NK-92 treated with Interleukin-12 subunit alpha and Interleukin-12 subunit beta, amount 100 ng/mL, for 24 hours (cell line): ENCODE measurements around the gene ACKR2.

ENCODE experiments used
- DNase-seq: peaks from one replicate; lab custom pipeline; 2025; lab: John Stamatoyannopoulos, UW

The ACKR2 gene, protein sequence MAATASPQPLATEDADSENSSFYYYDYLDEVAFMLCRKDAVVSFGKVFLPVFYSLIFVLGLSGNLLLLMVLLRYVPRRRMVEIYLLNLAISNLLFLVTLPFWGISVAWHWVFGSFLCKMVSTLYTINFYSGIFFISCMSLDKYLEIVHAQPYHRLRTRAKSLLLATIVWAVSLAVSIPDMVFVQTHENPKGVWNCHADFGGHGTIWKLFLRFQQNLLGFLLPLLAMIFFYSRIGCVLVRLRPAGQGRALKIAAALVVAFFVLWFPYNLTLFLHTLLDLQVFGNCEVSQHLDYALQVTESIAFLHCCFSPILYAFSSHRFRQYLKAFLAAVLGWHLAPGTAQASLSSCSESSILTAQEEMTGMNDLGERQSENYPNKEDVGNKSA

DNA sequence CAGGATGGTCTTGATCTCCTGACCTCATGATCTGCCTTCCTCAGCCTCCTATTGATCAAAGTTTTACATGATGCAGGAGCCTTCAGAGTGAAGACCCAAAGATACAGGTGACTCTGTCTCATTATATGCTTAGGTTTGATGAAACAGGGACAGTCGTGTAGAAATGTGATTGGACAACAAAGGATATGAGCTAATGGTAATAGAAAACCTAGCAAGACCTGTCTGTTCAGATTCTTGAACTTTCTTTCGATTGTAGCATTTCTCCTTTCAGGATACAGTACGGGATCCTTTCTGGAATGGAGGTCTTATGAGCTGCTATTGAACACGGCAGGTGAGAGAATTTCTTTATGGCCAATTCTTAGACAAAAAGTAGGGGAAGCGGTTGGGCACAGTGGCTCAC is at the start of gene ACKR2:
Gene ACKR2, plus strand, starts transcription at position 244 of the 400 bp plus-strand sequence. CDS start 55,058 bp downstream, outside the sequence.
- no peak for DNase-seq

DNA sequence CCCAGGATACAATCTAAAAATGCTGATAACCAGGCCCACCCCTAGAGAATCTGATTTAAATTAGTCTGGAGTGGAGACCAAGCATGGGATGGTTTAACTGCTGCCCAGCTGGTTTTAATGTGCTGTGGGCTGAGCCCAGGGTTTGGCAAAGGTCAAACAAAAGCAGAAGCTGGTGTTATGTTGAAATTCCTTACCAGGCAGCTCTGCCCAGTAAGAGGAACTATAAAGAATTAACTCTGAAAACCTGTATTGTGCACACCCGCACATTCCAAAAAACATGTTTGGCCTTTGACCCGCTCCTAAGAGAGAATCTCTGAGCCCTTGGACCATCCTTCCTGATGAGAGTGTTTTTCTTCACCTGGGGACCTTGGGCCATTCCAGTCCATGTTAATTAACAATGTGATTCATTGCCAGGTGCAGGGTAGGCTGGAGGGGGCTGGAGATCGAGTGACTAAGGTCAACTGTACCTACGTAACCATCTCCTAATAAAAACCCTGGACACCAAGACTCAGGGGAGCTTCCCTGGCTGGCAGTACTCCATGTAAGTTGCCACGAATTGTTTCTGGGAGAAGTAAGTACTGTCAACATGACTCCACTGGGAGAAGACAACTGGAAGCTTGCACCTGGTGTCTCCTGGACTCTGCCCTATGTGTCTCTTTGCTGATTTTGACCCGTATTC is 47.1 kb upstream of the ACKR2 start:
- no peak for DNase-seq

DNA sequence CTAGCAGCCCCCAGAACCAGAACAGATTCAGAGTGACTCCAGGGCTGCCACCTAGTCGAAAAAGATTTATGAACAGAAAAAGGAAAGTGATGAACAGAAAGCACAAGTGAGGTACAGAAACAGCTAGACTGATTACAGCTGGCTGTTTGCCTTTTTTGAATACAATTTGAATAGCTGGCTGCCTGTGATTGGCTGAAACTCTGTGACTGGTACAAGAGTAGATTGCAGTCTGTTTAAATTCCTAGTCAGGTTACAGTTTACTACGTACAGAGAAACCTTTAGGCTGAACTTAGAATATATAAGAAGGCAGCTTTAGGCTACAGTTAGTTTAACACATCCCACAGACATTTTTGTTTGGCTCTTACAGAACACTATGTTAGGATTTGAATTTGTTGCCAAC is 46.2 kb upstream of the ACKR2 start:
- no peak for DNase-seq

DNA sequence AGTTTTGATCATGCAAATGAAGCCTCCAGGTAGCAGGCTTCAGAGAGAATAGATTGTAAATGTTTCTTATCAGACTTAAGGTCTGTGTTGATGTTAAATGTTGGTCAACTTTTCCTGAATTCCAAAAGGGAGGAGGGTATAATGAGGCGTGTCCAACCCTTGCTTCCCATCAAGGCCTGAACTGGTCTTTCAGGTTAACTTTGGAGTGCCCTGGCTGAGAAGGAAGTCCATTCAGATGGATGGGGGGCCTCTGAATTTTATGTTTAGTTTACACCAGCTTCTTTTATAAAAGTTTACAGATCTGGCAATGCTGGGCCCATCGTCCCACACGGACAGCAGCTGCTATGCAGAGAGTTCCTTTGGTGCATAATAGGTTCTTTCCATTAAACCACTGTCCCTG is 45.1 kb upstream of the ACKR2 start:
- no peak for DNase-seq

DNA sequence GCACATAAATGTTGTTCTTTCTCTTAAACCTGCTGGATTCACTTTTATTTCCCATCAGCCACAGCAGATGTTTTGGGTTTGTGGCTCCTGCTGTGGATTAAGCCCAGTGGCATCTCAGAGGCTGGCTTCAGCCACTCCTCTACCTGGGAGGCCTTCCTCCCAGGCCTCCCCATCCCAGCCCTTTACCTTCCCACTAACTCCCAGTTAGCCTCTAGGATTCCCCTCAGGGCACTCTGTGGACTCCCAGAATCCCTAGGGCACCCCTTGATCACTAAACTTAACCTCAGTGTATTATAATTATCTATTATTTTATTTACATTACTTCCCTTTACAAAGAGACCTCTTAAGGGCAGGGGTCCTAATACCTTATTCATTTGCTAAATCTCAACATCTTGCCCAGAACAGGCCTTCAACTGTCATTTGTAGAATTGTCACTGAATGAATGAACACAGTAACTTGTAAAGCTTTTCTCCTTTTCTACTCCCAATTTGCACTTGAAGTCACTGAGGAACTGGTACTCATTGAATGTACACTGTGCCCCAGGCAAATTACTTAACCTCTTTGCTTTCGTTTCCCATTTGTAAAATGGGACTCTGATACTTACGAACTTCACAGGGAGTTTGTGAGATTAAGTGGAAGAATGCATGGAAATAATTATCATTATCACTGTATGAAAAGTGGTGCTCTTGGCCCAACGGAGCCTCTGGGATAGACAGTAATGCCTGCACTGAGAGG is 44.5 kb upstream of the ACKR2 start:
- DNase-seq: no peak

DNA sequence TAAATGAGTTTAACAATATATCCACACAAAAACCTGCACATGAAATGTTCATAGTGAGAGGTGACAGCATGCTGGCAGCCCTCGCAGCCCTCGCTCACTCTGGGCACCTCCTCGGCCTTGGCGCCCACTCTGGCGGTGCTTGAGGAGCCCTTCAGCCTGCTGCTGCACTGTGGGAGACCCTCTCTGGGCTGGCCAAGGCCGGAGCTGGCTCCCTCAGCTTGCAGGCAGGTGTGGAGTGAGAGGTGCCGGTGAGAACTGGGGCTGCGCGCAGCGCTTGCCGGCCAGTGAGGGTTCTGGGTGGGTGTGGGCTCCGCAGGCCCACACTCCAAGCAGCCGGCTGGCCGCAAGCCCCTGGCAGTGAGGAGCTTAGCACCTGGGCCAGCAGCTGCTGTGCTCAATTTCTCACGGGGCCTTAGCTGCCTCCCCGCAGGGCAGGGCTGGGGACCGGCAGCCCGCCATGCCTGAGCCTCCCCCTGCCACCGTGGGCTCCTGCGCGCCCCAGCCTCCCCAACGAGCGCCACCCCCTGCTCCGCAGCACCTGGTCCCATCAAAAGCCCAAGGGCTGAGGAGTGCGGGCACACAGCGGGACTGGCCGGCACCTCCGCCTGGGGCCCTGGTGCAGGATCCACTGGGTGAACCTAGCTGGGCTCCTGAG is 39.6 kb upstream of the ACKR2 start:
- no peak for DNase-seq

DNA sequence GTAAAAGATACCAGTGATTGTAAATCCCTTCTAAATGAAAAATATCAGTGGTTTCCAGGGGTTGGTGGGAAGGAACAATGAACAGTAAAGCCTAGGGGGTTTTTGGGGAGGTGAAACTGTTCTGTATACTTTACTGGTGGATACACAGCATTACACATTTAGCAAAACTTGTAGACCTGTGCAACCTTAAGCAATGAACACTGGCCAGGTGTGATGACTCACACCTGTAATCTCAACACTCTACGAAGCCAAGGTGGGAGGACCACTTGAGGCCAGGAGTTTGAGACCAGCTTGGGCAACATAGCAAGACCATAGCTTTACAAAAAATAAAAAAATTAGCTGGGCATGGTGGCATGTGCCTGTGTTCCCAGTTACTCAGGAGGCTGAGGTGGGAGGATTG is 38.0 kb upstream of the ACKR2 start:
- no peak for DNase-seq

DNA sequence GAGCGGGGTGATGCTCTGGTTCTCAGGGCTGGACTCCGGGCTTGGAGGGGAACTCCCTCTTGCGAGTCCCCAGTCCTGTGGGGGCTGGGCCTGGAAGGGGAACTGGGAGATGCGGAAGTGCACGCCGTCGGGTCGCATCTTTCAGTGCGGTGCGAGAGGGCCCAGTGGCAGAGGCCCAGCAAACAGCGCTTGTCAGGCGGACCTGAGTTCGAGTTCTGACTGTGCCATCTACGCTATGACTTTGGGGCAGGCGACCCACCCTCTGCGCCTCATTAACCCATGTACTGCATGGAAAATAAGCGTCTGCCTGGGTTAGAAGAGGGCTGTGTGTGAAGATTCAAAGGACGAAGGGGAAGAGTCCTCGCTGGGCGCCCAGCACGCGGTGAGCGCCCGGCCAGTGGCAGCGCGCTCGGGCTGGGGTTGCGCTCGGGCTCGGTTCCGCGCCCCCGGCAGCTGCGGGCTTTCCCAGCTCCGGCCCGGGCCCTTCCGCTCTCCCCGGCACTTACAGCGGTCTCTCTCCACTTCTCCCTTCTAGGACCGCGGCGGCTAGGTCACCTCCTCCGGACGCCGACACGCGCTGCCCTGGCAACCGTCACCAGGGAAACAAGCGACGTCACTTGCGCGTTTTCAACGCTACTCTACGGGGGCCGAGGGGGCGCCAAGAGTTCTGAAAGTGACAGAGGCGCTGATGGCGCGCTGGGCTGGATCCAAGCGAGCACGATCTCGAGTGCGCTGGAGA is 36.4 kb upstream of the ACKR2 start, which contains the start of gene CCDC13:
Gene CCDC13, minus strand, starts transcription at position 584 of the 739 bp plus-strand sequence. CDS start 14,908 bp downstream, outside the sequence.
- DNase-seq: peak; percentile 50

DNA sequence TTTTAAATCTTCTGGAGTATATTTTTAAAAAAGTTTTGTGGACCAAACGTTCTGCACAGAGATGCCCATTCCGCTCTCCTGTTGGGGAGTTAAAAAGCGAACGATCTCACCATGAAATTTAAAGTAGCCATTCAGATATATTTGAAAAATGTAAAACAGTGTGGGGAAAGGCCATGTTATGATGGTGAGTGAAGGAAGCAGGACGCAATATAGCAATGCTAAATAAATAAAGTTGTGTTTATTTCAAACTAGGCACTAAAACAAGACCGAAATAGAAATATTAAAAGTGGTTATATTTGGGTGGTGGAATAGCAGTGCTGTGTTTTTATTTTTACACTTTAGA is 35.9 kb upstream of the ACKR2 start:
- DNase-seq: no peak

DNA sequence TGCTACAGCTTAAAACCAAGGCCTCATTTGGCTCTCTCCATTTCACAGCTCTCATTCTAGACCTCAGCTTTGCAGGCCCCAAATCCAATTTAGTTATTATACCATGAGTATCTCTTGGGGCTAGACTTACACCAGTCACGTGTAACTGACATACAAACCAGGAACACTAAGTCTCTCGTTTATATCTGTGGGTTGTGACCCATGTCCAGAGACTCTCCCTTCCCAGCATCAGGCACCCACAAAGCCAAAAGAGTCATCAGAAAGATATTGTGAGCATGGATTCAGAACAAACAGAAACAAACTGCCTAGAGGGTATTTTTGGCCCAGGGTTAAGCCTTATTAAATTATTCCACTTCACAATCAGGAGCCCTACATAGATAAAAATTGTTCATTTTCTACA is 30.6 kb upstream of the ACKR2 start:
- no peak for DNase-seq

DNA sequence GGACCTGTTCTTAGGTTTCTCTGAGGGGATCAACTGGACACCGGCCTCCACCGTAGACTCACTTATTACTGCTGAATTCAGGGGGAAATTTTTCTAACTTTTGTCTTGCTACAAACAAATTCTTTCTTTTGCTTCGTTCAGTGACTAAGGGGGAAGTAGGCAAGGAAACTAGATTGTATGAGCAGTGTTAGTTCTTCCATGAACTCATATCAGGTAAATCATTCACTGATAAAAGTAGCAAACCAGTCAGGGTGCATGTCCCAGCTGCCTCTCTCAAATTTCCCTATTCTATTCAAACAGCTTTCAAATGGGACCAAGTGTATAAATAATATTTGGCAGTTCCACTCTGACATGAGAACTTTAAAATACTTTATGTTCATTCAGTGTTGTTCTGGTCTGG is 28.8 kb upstream of the ACKR2 start:
- DNase-seq: no peak

DNA sequence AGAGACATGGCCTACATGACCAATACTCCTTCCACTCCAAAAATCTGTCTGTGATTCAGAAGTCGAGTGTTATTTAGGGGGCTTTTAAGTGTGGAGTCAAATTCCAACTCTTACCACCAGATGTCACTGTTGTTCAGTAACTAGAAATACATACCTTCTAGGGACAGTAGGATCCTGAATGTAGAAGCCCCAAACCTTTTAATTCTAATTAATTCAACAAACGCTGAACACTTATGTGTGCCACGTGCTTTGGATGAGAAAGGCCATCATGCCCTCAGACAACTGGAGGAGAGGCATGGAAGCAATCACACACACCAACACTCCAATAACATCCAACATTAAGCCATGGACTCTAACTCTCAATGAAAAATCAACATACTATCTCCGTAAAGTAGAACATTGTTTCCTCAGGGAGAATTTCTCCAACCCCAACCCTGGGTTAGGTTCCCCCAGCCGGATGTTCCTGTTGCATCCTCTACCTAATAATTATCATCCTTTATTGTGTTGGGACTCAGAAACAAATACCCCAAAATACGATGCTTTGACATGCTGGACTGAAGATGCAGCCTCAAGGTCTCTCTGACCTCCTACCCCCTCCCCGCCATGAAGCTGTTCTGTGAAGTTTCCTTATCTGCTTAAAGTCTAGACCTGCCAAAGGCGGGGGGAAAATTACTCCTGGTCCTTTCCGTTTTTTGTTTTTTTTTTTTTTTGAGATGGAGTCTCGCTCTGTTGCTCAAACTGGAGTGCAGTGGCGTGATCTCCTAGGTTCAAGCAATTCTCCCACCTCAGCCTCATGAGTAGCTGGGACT is 28.1 kb upstream of the ACKR2 start:
- DNase-seq: no peak

DNA sequence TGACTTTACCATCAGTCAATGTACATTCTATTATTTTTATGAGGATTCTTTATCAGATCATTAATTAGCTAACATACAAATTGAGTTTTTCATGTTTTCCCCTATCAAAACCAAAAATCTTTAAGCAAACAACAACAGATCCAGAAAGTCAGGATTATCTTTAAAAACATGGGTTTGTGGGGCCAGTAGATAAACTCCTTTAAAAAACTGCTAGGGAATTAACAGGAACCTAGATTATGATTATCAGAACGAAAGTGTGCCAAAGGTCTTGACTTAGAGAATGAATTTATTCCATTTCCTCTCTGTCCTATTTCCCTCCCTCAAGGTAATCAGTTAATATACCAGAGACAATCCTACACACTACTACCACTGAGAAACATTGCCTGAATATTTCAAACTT is 23.0 kb upstream of the ACKR2 start:
- no peak for DNase-seq

DNA sequence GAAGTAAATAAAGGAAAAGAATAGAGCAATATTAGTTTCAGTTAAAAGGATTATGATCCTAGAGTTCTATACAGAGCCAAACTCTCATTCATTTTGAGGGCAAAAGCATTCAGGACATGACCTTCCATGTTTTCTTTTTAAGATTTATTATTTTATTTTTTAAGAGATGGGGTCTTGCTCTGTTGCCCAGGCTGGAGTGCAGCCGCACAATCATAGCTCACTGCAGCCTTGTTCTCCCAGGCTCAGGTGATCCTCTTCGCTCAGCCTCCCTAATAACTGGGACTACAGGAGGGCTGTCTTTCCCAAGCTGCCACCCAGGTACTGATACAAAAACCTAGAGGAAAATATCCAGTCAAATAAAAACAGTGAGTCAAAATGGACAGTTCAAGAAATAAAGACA is 22.6 kb upstream of the ACKR2 start:
- DNase-seq: no peak

DNA sequence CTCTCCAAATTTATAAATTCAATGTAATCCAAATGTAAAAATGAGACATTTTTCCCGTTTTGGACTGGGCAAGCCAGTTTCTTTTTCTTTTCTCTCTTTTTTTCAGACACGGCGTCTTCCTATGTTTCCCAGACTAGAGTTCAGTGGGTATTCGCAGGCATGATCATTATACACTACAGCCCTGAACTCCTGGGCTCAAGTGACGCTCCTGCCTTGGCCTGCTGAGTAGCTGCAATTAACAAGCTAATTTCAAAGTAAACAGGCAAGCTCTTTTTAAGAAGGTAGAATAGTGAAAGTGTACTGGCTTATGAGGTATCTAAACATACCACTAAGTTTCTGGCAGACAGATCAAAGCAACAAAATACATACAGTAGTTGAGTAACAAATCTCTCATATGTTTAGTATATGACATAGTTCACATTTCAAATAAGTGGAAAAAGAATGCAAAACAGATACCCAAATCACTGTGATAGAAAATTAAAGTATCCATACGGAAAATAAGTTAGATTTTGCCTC is 18.5 kb upstream of the ACKR2 start:
- DNase-seq: no peak

DNA sequence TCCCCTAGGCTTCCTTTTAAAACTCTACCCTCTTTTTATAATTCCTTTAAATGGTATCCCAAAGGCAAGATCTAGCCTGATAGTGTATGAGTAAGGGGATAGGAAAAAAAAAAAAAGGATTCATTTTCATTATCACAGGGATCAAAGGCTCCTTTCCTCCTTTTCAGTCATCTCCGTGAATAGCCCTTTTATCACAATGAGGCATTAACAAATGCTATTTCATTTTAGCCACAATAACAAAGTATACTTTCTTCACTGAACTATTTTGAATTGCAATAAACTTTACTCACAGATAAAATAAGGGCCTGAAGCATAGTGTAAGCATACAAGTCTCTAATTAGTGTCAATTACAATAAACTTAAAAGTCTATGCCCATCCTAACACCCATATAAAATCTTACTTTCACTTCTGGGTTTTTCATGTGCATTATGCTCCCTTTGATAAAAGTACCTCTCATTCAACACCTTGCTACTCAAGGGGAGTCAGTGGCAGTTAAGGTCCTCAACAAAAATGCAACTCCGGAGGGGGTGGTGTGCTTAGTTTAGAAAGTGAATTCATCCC is 13.5 kb upstream of the ACKR2 start:
- DNase-seq: no peak

DNA sequence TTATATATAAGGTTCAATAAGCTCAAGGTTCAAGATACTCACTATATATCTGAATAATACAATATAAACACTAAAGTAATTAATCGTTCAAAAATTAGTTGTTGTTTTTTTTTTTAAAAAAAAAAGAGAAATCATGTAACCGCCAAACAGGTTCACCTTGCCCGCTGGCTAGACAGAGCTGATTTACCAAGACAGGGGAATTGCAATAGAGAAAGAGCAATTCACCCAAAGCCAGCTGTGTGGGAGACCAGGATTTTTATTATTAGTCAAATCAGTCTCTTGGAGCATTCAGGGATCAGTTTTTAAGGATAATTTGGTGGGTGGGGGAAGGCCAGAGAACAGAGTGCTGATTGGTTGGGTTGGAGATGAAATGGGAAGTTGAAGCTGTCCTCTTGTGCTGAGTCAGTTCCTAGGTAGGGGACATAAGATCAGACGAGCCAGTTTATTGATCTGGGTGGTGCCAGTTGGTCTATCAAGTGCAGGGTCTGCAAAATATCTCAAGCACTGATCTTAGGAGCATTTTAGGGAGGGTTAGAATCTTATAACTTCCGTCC is 12.8 kb upstream of the ACKR2 start:
- no peak for DNase-seq

DNA sequence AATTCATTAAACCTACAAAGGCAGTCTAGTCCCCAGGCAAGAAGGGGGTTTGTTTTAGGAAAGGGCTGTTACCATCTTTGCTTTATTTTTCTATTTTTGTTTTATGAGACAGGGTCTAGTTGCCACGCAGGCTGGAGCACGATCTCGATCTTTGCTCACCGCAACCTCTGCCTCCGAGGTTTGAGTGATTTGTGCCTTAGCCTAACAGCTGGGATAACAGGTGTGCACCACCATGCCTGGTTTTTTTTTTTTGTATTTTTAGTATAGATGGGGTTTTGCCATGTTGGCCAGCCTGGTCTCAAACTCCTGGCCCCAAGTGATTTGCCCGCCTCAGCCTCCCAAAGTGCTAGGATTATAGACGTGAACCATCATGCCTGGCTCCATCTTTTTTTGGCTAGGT is 9.9 kb upstream of the ACKR2 start:
- DNase-seq: no peak

DNA sequence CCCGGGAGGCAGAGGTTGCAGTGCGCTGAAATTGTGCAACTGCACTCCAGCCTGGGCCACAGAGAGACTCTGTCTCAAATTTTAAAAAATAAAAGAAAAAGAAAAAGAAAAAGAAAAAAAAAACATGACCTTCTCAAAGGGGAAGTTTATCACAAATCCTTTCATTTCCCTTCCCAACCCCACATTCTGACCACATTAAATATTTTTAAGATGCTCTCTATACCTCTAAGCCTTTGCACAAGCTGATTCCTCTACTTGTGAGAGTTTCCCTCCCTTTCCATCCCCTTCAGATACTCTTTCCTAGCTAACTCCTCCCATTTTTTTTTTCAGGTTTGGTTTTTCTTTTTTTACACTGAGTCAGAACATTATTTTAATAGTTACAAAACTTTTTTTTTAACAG is 9.0 kb upstream of the ACKR2 start:
- DNase-seq: no peak

DNA sequence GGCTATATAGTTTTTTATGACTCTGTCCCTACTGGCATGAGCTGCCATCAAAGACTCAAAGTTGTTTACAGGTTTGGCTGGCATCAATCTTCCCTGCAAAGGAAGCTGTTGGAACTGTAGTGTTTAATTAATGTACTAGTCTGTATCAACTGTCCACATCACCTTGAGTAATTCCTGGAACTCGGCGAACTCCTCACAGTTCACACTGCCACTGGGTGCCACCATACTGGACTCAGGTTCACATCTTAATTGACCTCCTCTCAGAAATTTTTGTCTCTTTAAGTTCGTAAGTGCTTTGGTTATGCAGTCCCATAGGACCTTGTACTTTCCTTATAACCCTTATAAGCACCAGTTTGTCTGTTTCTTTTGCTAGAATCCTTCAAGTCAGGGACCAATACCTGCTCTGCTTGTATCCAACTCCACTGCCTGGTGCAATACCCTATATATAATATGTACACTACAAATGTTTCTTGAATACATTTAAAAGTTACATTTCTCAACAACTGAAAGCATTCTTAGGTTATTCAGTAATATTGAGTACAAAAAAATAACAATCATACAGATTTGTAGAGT is 8.1 kb upstream of the ACKR2 start:
- no peak for DNase-seq
